IMR-90 (cell line): ENCODE data around the gene DZANK1. TPM values are rescaled to one million over a fixed set of nuclear protein-coding genes. Genes with fewer than 3 reads are reported as not detected.

Experiments
- ATAC-seq: fragments of 200-7000 bp; cut with Tn5 transposase; 2 replicates; pipeline ENCODE4 v1.9.1; 2020; ENCODE audit warnings: low read depth, mild to moderate bottlenecking, moderate library complexity
- BruUV-seq: library from RNA; stranded (reverse); fragments of 400-500 nt; replicated peaks from 2 replicates; lab custom pipeline; 2021; lab: Mats Ljungman, UMichigan
- CTCF ChIA-PET: fragments of 300-600 bp; formaldehyde crosslinking; extraction: SDS; loops from one replicate; lab custom pipeline; 2021; ENCODE audit warnings: antibody characterized with exemption; lab: Yijun Ruan, JAX
- POLR2A ChIA-PET: fragments of 300-600 bp; sonication (Branson Sonifier 250); formaldehyde crosslinking; loops from one replicate; lab custom pipeline; 2022; ENCODE audit warnings: antibody characterized with exemption; ENCODE audit not compliant: unreplicated experiment; lab: Charles Lee
- DNase-seq: peaks from one replicate; pipeline ENCODE4 v3.0.0; 2013
- H2AFZ ChIP-seq: replicated peaks from 2 replicates; pipeline ENCODE3; 2013; ENCODE audit warnings: low read length, mild to moderate bottlenecking; ENCODE audit not compliant: poor library complexity
- H2AK5ac ChIP-seq: 2 replicates; pipeline ENCODE4 v1.6.1; 2013; ENCODE audit warnings: low read depth, low read length, inconsistent platforms
- H2AK9ac ChIP-seq: replicated peaks from 2 replicates; pipeline ENCODE3; 2013; ENCODE audit warnings: mild to moderate bottlenecking, low read depth, low read length, moderate library complexity; ENCODE audit not compliant: poor library complexity
- H2BK120ac ChIP-seq: 2 replicates; pipeline ENCODE4 v1.6.1; 2013; ENCODE audit warnings: low read depth, low read length, inconsistent platforms
- H2BK15ac ChIP-seq: 3 replicates; pipeline ENCODE4 v1.6.1; 2013; ENCODE audit warnings: low read depth, low read length, inconsistent platforms
- H2BK20ac ChIP-seq: 2 replicates; pipeline ENCODE4 v1.6.1; 2013; ENCODE audit warnings: low read depth, mild to moderate bottlenecking, inconsistent platforms, low read length, moderate library complexity
- H2BK5ac ChIP-seq: 2 replicates; pipeline ENCODE4 v1.6.1; 2013; ENCODE audit warnings: mild to moderate bottlenecking, low read depth, low read length, inconsistent platforms; ENCODE audit not compliant: poor library complexity, severe bottlenecking
- H3K14ac ChIP-seq: replicated peaks from 2 replicates; pipeline ENCODE4 v1.6.1; 2013; ENCODE audit warnings: low read depth, low read length, inconsistent platforms
- H3K18ac ChIP-seq: 2 replicates; pipeline ENCODE4 v1.6.1; 2013; ENCODE audit warnings: low read depth, low read length, control low read depth
- H3K23ac ChIP-seq: 2 replicates; pipeline ENCODE4 v1.6.1; 2013; ENCODE audit warnings: low read depth, low read length, inconsistent platforms
- H3K27ac ChIP-seq: 2 replicates; pipeline ENCODE4 v1.5.1; 2013; ENCODE audit warnings: mild to moderate bottlenecking, control low read depth, low read length; ENCODE audit not compliant: insufficient read depth
- H3K27me3 ChIP-seq: 2 replicates; pipeline ENCODE4 v1.6.1; 2013; ENCODE audit warnings: low read length; ENCODE audit not compliant: control insufficient read depth, insufficient read depth
- H3K36me3 ChIP-seq: 2 replicates; pipeline ENCODE4 v1.6.1; 2013; ENCODE audit warnings: low read length, mixed read lengths; ENCODE audit not compliant: control insufficient read depth, insufficient read depth
- H3K4ac ChIP-seq: 2 replicates; pipeline ENCODE4 v1.6.1; 2013; ENCODE audit warnings: low read depth, low read length, inconsistent platforms
- H3K4me1 ChIP-seq: 2 replicates; pipeline ENCODE4 v1.6.1; 2013; ENCODE audit warnings: low read length, mixed read lengths; ENCODE audit not compliant: control insufficient read depth, insufficient read depth
- H3K4me2 ChIP-seq: 2 replicates; pipeline ENCODE4 v1.6.1; 2013; ENCODE audit warnings: low read depth, mild to moderate bottlenecking, control low read depth, low read length, moderate library complexity
- H3K4me3 ChIP-seq: 2 replicates; pipeline ENCODE4 v1.5.1; 2013; ENCODE audit warnings: low read depth, mild to moderate bottlenecking, control low read depth, low read length, moderate library complexity; ENCODE audit not compliant: insufficient read depth
- H3K56ac ChIP-seq: 2 replicates; pipeline ENCODE4 v1.6.1; 2013; ENCODE audit warnings: low read length, inconsistent platforms; ENCODE audit not compliant: insufficient read depth; ENCODE audit errors: extremely low read depth
- H3K79me1 ChIP-seq, 2 experiments: 2 replicates each; pipeline ENCODE4 v1.6.1; 2013; ENCODE audit warnings: low read length in 2 of 2, inconsistent platforms in 1 of 2, low read depth in 1 of 2
- H3K9ac ChIP-seq: 2 replicates; pipeline ENCODE4 v1.6.1; 2013; ENCODE audit warnings: low read depth, low read length, control low read depth
- H3K9me1 ChIP-seq: 2 replicates; pipeline ENCODE4 v1.6.1; 2013; ENCODE audit warnings: low read length, inconsistent platforms; ENCODE audit not compliant: insufficient read depth
- H3K9me3 ChIP-seq: 2 replicates; pipeline ENCODE4 v1.6.1; 2013; ENCODE audit warnings: low read length; ENCODE audit not compliant: control insufficient read depth, insufficient read depth
- H4K20me1 ChIP-seq: 2 replicates; pipeline ENCODE4 v1.6.1; 2013; ENCODE audit warnings: low read length, inconsistent platforms; ENCODE audit not compliant: insufficient read depth
- H4K5ac ChIP-seq: 2 replicates; pipeline ENCODE4 v1.6.1; 2013; ENCODE audit warnings: mild to moderate bottlenecking, low read depth, low read length, control low read depth
- H4K8ac ChIP-seq, 2 experiments: 2 replicates each; pipeline ENCODE4 v1.6.1; 2013; ENCODE audit warnings: low read depth in 2 of 2, low read length in 2 of 2, control low read depth in 1 of 2, inconsistent platforms in 1 of 2
- H4K91ac ChIP-seq: 2 replicates; pipeline ENCODE4 v1.6.1; 2013; ENCODE audit warnings: low read depth, low read length, inconsistent platforms; ENCODE audit not compliant: insufficient read depth
- BHLHE40 ChIP-seq: fragments of 150-350 bp; IDR thresholded peaks from 2 replicates; pipeline ENCODE4 v1.6.1; 2016; ENCODE audit warnings: mild to moderate bottlenecking, low read depth, low read length
- CEBPB ChIP-seq: IDR thresholded peaks from 2 replicates; pipeline ENCODE4 v1.6.1; 2012; ENCODE audit warnings: low read depth, low read length, improper control_type of control experiment
- CHD1 ChIP-seq: IDR thresholded peaks from 2 replicates; pipeline ENCODE4 v1.6.1; 2012; ENCODE audit warnings: low read depth, low read length, improper control_type of control experiment
- FOS ChIP-seq: fragments of 150-350 bp; IDR thresholded peaks from 2 replicates; pipeline ENCODE4 v1.6.1; 2016; ENCODE audit warnings: low read depth, low read length
- MAFK ChIP-seq: IDR thresholded peaks from 2 replicates; pipeline ENCODE4 v1.6.1; 2012; ENCODE audit warnings: low read depth, low read length, improper control_type of control experiment
- MAZ ChIP-seq: IDR thresholded peaks from 2 replicates; pipeline ENCODE4 v1.6.1; 2012; ENCODE audit warnings: low read depth, mild to moderate bottlenecking, low read length, improper control_type of control experiment, moderate library complexity, borderline replicate concordance
- MXI1 ChIP-seq: IDR thresholded peaks from 2 replicates; pipeline ENCODE4 v1.6.1; 2012; ENCODE audit warnings: low read depth, mild to moderate bottlenecking, low read length, moderate library complexity, borderline replicate concordance
- NFE2L2 ChIP-seq: fragments of 150-350 bp; IDR thresholded peaks from 2 replicates; pipeline ENCODE4 v1.6.1; 2016; ENCODE audit warnings: low read depth, mild to moderate bottlenecking, low read length
- POLR2A ChIP-seq: IDR thresholded peaks from 2 replicates; pipeline ENCODE4 v1.6.1; 2012; ENCODE audit warnings: mild to moderate bottlenecking, low read depth, low read length
- RAD21 ChIP-seq: IDR thresholded peaks from 2 replicates; pipeline ENCODE4 v1.6.1; 2012; ENCODE audit warnings: low read length, improper control_type of control experiment
- RCOR1 ChIP-seq: IDR thresholded peaks from 2 replicates; pipeline ENCODE4 v1.6.1; 2012; ENCODE audit warnings: mild to moderate bottlenecking, low read length, improper control_type of control experiment; ENCODE audit not compliant: insufficient replicate concordance
- RFX5 ChIP-seq: IDR thresholded peaks from 2 replicates; pipeline ENCODE4 v1.8.0; 2012; ENCODE audit warnings: low read depth, mild to moderate bottlenecking, low read length, moderate library complexity
- SMC3 ChIP-seq: fragments of 150-350 bp; IDR thresholded peaks from 2 replicates; pipeline ENCODE4 v1.6.1; 2016; ENCODE audit warnings: low read depth, mild to moderate bottlenecking, antibody characterized with exemption, low read length, moderate library complexity
- USF2 ChIP-seq: fragments of 150-350 bp; IDR thresholded peaks from 2 replicates; pipeline ENCODE4 v1.6.1; 2017; ENCODE audit warnings: mild to moderate bottlenecking, antibody characterized with exemption, low read length, low read depth
- WGBS, 2 experiments: methylation state at CpG; one replicate each; pipeline versions ENCODE4 v1.1.5 to v1.1.7; 2013; ENCODE audit warnings: missing lambda C conversion rate in 2 of 2; ENCODE audit not compliant: insufficient read length in 1 of 2; ENCODE audit errors: extremely low coverage in 2 of 2; 5-methylcytosine and 5-hydroxymethylcytosine counted together
- dilution Hi-C: fragments of 300-500 bp; cut with HindIII; formaldehyde crosslinking; loops from one replicate; pipeline ENCODE4 v1.14.3; 2018; ENCODE audit warnings: low sequenced_read_pairs; ENCODE audit not compliant: unreplicated experiment
- in situ Hi-C: fragments of 300-500 bp; cut with MboI; formaldehyde crosslinking; loops from 3 replicates; pipeline ENCODE4 v1.14.3; 2019; ENCODE audit warnings: low sequenced_read_pairs, inconsistent platforms, mixed read lengths
- intact Hi-C: fragments of 100-400 bp; cut with micrococcal nuclease; formaldehyde crosslinking; loops from 2 replicates; pipeline ENCODE4 v1.10.0; 2022
- polyA plus RNA-seq, 3 experiments: library from polyadenylated mRNA; depleted of rRNA; stranded (reverse); fragments of >200 nt; gene quantifications; 2 replicates each; pipeline ENCODE4 v1.2.3, GENCODE V29; 2012; ENCODE audit warnings: low replicate concordance in 1 of 3
- total RNA-seq: library from RNA; depleted of rRNA; stranded (reverse); fragments of >200 nt; gene quantifications from 2 replicates; pipeline ENCODE4 v1.2.3, GENCODE V29; 2012
- TF ChIP-seq, protein P1 (sequence below): fragments of 150-350 bp; IDR thresholded peaks from 2 replicates; pipeline ENCODE4 v1.6.1; 2016; ENCODE audit warnings: low read depth, mild to moderate bottlenecking, low read length, moderate library complexity, borderline replicate concordance
- TF ChIP-seq, protein P2 (sequence below): conservative IDR thresholded peaks from 2 replicates; pipeline ENCODE4 v1.5.1; 2012; ENCODE audit warnings: mild to moderate bottlenecking, low read depth, low read length, improper control_type of control experiment

DZANK1 gene
- total and polyA plus RNA-seq, 2 of the 4 experiments (the other 2 are of a cell fraction), result 0.54 to 1.1 TPM

DNA sequence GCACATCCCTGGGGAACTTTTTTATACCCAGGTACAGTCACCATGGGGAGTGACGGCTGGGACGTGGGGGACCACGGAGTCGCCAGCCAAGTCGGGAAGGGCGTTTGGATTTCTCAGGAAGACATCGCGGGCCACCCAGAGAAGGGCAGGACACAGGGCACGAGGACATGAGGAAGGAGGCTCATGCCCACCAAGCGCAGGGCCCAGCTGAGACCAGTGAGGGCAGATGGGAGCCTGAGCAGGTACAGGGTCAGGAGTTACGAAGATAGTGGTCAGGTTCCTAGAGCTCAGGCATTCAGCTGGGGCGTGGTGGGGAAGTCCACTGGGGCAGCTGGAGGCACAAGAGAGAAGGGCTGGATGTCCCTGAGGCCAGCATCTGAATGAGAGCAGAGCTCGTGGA is 103.9 kb downstream of the DZANK1 start:
- POLR2A ChIA-PET, result no interaction called here

More for the DNA sequence above, 103.9 kb downstream of the DZANK1 start:
- Histone ChIP-seq H4K20me1 (no peaks in the 10 kb centered on the region), H2BK120ac (no peak overlapping the region), H3K9me1 (no peaks in the 10 kb centered on the region), H3K36me3 (no peaks in the 10 kb centered on the region), H2BK5ac (no peak overlapping the region), H2BK20ac (no peak overlapping the region), H2AK5ac (no peak overlapping the region), H2BK15ac (no peak overlapping the region), H3K4me3 (no peak overlapping the region), H3K79me1 (no peaks in the 10 kb centered on the region), H4K5ac (no peak overlapping the region), H2AFZ (peak overlapping the region; percentile 8), H4K8ac (no peak overlapping the region), H3K18ac (no peak overlapping the region), H3K9me3 (no peaks in the 10 kb centered on the region), H3K23ac (no peak overlapping the region), H3K14ac (no peak overlapping the region), H3K56ac (no peak overlapping the region), H3K4me2 (no peak overlapping the region), H3K27ac (no peak overlapping the region), H3K9ac (no peak overlapping the region), H3K27me3 (no peaks in the 10 kb centered on the region; the same call in 1 of the 2 replicates), H3K4me1 (no peaks in the 10 kb centered on the region), H2AK9ac (no peak overlapping the region), H3K4ac (no peak overlapping the region), H4K91ac (no peak overlapping the region)
- ATAC-seq (no peak), DNase-seq (no peak)
- intact Hi-C loops (no loop called here), in situ Hi-C loops (no loop called here), dilution Hi-C loops (no loop called here)
- CTCF ChIA-PET, result no interaction called here
- 88% methylated on average over 8 of the region's 13 CpGs; no CpG with 5 or more reads in 1 of the 2 experiments for WGBS, 2 experiments
- no TSS peak for BruUV-seq
- TF ChIP-seq, protein P1, sequence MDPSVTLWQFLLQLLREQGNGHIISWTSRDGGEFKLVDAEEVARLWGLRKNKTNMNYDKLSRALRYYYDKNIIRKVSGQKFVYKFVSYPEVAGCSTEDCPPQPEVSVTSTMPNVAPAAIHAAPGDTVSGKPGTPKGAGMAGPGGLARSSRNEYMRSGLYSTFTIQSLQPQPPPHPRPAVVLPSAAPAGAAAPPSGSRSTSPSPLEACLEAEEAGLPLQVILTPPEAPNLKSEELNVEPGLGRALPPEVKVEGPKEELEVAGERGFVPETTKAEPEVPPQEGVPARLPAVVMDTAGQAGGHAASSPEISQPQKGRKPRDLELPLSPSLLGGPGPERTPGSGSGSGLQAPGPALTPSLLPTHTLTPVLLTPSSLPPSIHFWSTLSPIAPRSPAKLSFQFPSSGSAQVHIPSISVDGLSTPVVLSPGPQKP, result no peak
- TF ChIP-seq POLR2A (no peak), CHD1 (no peak), RAD21 (no peak), MAFK (no peak), SMC3 (no peak), MAZ (no peak), USF2 (no peak), NFE2L2 (no peak), FOS (no peak), BHLHE40 (no peak), CEBPB (no peak), RFX5 (no peak), MXI1 (no peak), RCOR1 (no peak)
- TF ChIP-seq, protein P2, sequence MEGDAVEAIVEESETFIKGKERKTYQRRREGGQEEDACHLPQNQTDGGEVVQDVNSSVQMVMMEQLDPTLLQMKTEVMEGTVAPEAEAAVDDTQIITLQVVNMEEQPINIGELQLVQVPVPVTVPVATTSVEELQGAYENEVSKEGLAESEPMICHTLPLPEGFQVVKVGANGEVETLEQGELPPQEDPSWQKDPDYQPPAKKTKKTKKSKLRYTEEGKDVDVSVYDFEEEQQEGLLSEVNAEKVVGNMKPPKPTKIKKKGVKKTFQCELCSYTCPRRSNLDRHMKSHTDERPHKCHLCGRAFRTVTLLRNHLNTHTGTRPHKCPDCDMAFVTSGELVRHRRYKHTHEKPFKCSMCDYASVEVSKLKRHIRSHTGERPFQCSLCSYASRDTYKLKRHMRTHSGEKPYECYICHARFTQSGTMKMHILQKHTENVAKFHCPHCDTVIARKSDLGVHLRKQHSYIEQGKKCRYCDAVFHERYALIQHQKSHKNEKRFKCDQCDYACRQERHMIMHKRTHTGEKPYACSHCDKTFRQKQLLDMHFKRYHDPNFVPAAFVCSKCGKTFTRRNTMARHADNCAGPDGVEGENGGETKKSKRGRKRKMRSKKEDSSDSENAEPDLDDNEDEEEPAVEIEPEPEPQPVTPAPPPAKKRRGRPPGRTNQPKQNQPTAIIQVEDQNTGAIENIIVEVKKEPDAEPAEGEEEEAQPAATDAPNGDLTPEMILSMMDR, result no peak
